Endothelial cell of umbilical vein (primary cell): ENCODE results near the gene FSHB.
"Not testable (repeated sequence)": the region's sequence is repeated elsewhere in the genome, so short reads cannot be mapped to it uniquely, and the experiment has no call there.

Source experiments
- EZH2 ChIP-seq: IDR thresholded peaks from 2 replicates; pipeline ENCODE4 v1.6.1; 2012; ENCODE audit warnings: borderline replicate concordance, low read depth, mild to moderate bottlenecking, moderate library complexity, low read length, inconsistent platforms; ENCODE audit not compliant: severe bottlenecking
- FOS ChIP-seq: IDR thresholded peaks from 2 replicates; pipeline ENCODE4 v1.6.1; 2011; ENCODE audit warnings: mild to moderate bottlenecking, low read length, moderate library complexity, borderline replicate concordance; ENCODE audit not compliant: insufficient read depth
- JUN ChIP-seq: IDR thresholded peaks from 2 replicates; pipeline ENCODE4 v1.6.1; 2011; ENCODE audit warnings: borderline replicate concordance, low read depth; ENCODE audit not compliant: insufficient read length, insufficient read depth
- MYC ChIP-seq: IDR thresholded peaks from one replicate; pipeline ENCODE4 v1.6.1; 2011; ENCODE audit warnings: mild to moderate bottlenecking, low read depth, low read length
- POLR2A ChIP-seq: IDR thresholded peaks from 2 replicates; pipeline ENCODE4 v1.6.1; 2012; ENCODE audit warnings: low read depth, mild to moderate bottlenecking, control low read depth, low read length
- POLR2AphosphoS5 ChIP-seq: IDR thresholded peaks from 2 replicates; pipeline ENCODE4 v1.6.1; 2012; ENCODE audit warnings: low read depth, mild to moderate bottlenecking, control low read depth, low read length, moderate library complexity; ENCODE audit not compliant: insufficient read depth
- TF ChIP-seq, protein P1 (sequence below), 2 donors: IDR thresholded peaks; 1 replicate in 1 of 2; 2 replicates in 1 of 2; pipeline ENCODE4 v1.5.1; 2011; ENCODE audit warnings: low read length in 2 of 2, mild to moderate bottlenecking in 2 of 2, moderate library complexity in 2 of 2, control low read depth in 1 of 2, inconsistent platforms in 1 of 2, low read depth in 1 of 2; ENCODE audit not compliant: insufficient read depth in 1 of 2; ENCODE audit errors: extremely low read depth in 1 of 2
- TF ChIP-seq, protein P2 (sequence below): IDR thresholded peaks from 2 replicates; pipeline ENCODE4 v1.6.1; 2011; ENCODE audit not compliant: insufficient read depth, insufficient read length

DNA sequence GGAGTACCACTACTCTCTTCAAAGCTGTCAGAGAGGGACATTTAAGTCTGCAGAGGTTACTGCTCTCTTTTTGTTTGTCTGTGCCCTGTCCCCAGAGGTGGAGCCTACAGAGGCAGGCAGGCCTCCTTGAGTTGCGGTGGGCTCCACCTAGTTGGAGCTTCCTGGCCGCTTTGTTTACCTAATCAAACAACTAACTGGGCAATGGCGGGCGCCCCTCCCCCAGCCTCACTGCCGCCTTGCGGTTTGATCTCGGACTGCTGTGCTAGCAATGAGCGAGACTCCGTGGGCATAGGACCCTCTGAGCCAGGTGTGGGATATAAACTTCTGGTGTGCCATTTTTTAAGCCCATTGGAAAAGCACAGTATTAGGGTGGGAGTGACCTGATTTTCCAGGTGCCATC, 37.8 kb downstream of the FSHB start:
- TF ChIP-seq, protein P1, sequence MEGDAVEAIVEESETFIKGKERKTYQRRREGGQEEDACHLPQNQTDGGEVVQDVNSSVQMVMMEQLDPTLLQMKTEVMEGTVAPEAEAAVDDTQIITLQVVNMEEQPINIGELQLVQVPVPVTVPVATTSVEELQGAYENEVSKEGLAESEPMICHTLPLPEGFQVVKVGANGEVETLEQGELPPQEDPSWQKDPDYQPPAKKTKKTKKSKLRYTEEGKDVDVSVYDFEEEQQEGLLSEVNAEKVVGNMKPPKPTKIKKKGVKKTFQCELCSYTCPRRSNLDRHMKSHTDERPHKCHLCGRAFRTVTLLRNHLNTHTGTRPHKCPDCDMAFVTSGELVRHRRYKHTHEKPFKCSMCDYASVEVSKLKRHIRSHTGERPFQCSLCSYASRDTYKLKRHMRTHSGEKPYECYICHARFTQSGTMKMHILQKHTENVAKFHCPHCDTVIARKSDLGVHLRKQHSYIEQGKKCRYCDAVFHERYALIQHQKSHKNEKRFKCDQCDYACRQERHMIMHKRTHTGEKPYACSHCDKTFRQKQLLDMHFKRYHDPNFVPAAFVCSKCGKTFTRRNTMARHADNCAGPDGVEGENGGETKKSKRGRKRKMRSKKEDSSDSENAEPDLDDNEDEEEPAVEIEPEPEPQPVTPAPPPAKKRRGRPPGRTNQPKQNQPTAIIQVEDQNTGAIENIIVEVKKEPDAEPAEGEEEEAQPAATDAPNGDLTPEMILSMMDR (IDR thresholded peaks at IDR 0.05; ENCODE audit: extremely low read depth in 1 of 2, insufficient read depth in 1 of 2, low read depth in 1 of 2, low read length in 2 of 2): not testable (repeated sequence)
- not testable (repeated sequence) for TF ChIP-seq FOS, POLR2A, POLR2AphosphoS5, EZH2, MYC, JUN
- TF ChIP-seq, protein P2, sequence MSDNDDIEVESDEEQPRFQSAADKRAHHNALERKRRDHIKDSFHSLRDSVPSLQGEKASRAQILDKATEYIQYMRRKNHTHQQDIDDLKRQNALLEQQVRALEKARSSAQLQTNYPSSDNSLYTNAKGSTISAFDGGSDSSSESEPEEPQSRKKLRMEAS: not testable (repeated sequence)
